Smooth muscle cell of the brain vasculature (primary cell): Measurements from ENCODE around the gene PLCB1.
"Not testable (repeated sequence)": the region's sequence is repeated elsewhere in the genome, so short reads cannot be mapped to it uniquely, and the experiment has no call there.

Source experiments
- DNase-seq: peaks from one replicate; pipeline ENCODE4 v3.0.0-alpha.2; 2012; ENCODE audit warnings: low read depth, low spot score

Gene PLCB1

GRCh38 chr20:8131598-8132483, at the start of gene PLCB1:
TSS of gene PLCB1 (plus strand) at chr20:8132266. CDS start at chr20:8132652, 386 bp downstream.
- peak; percentile 61 for DNase-seq

- no peak for DNase-seq
Measured at GRCh38 chr20:8082989-8083388, 49.1 kb upstream of the PLCB1 start.

- no peak for DNase-seq
Measured at GRCh38 chr20:8089668-8090067, 42.4 kb upstream of the PLCB1 start.

- DNase-seq = peak; percentile 80
Measured at GRCh38 chr20:8094415-8094818, 37.6 kb upstream of the PLCB1 start.

- no peak for DNase-seq
Measured at GRCh38 chr20:8094850-8095249, 37.2 kb upstream of the PLCB1 start.

- DNase-seq = no peak
Measured at GRCh38 chr20:8095648-8096572, 36.2 kb upstream of the PLCB1 start.

GRCh38 chr20:8097307-8097706, 34.8 kb upstream of the PLCB1 start:
- no peak for DNase-seq

GRCh38 chr20:8104252-8104651, 27.8 kb upstream of the PLCB1 start:
- no peak for DNase-seq

GRCh38 chr20:8114612-8115011, 17.5 kb upstream of the PLCB1 start:
- not testable (repeated sequence) for DNase-seq

GRCh38 chr20:8115436-8115835, 16.6 kb upstream of the PLCB1 start:
- DNase-seq = no peak

- no peak for DNase-seq
Measured at GRCh38 chr20:8116067-8116811, 15.8 kb upstream of the PLCB1 start.

GRCh38 chr20:8117636-8118035, 14.4 kb upstream of the PLCB1 start:
- no peak for DNase-seq

- no peak for DNase-seq
Measured at GRCh38 chr20:8118039-8118438, 14.0 kb upstream of the PLCB1 start.

- DNase-seq = no peak
Measured at GRCh38 chr20:8118760-8119159, 13.3 kb upstream of the PLCB1 start.

GRCh38 chr20:8121666-8122065, 10.4 kb upstream of the PLCB1 start:
- DNase-seq = no peak

GRCh38 chr20:8124639-8125038, 7.4 kb upstream of the PLCB1 start:
- DNase-seq = no peak

- no peak for DNase-seq
Measured at GRCh38 chr20:8126181-8126580, 5.9 kb upstream of the PLCB1 start.

- no peak for DNase-seq
Measured at GRCh38 chr20:8126841-8127378, 5.2 kb upstream of the PLCB1 start.

- no peak for DNase-seq
Measured at GRCh38 chr20:8127553-8128255, 4.4 kb upstream of the PLCB1 start.

GRCh38 chr20:8128291-8129060, 3.6 kb upstream of the PLCB1 start:
- DNase-seq = no peak
